Measurements from ENCODE around the gene ZFYVE1.
A peak's percentile ranks its signal among the peaks of the same experiment; 100 is the strongest.

Gene ZFYVE1

DNA sequence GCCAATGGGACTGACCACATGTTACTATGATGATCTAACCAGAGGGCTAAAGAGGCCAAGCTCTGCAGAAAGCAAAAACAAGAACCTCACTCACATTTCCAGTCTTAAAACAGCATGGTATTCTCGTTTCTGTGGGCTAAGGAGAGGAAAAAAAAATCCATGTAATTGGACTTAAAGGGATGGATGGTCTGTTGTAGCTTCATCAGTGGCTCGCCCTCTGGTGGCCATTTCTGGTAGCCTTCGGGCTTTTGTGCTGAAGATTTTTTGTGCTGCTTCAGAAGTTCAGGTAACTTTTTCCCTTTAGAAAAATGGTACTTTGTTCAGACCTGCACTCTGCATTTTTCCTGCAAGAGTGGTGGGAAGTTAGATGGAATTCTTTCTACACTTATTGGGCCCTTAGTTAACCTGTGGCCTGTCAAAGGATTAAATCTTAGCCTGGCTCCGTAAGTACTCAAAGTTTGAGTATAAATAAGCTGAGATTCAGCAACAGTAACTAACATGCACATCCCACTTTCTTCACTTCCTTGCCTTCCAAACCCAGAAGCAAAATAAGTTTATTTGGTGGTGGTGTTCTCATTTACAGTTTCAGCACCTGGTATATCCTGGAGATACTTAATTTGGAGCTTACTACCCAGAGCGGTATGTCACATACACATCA is 78.3 kb downstream of the ZFYVE1 start:
- TF ChIP-seq EZH2 (optimal IDR thresholded peaks at IDR 0.05; ENCODE audit: low read depth, low read length) = no peak
- TF ChIP-seq, protein P1, sequence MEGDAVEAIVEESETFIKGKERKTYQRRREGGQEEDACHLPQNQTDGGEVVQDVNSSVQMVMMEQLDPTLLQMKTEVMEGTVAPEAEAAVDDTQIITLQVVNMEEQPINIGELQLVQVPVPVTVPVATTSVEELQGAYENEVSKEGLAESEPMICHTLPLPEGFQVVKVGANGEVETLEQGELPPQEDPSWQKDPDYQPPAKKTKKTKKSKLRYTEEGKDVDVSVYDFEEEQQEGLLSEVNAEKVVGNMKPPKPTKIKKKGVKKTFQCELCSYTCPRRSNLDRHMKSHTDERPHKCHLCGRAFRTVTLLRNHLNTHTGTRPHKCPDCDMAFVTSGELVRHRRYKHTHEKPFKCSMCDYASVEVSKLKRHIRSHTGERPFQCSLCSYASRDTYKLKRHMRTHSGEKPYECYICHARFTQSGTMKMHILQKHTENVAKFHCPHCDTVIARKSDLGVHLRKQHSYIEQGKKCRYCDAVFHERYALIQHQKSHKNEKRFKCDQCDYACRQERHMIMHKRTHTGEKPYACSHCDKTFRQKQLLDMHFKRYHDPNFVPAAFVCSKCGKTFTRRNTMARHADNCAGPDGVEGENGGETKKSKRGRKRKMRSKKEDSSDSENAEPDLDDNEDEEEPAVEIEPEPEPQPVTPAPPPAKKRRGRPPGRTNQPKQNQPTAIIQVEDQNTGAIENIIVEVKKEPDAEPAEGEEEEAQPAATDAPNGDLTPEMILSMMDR (IDR thresholded peaks at IDR 0.05; ENCODE audit: low read length) = peak; percentile 66
- no peaks in the 10 kb centered on the region for H3K36me3 ChIP-seq (replicated peaks; ENCODE audit: insufficient read depth, low read length)
- peak; percentile 24 for DNase-seq
- H3K9ac ChIP-seq (ENCODE audit: low read length) = no peak overlapping the region
- no peaks in the 10 kb centered on the region for H3K9me3 ChIP-seq (replicated peaks; ENCODE audit: insufficient read depth, low read length)
- H2AFZ ChIP-seq (ENCODE audit: low read length) = no peak overlapping the region
- H3K27ac ChIP-seq (ENCODE audit: low read length) = no peak overlapping the region
- no peak overlapping the region for H3K4me3 ChIP-seq (ENCODE audit: low read length)
- H3K4me1 ChIP-seq (ENCODE audit: low read length) = no peaks in the 10 kb centered on the region
- no peaks in the 10 kb centered on the region for H3K79me2 ChIP-seq (ENCODE audit: low read length)
- H4K20me1 ChIP-seq (ENCODE audit: insufficient read depth, low read length) = no peaks in the 10 kb centered on the region
- H3K4me2 ChIP-seq (ENCODE audit: low read depth, low read length) = no peak overlapping the region
- no peaks in the 10 kb centered on the region for H3F3A ChIP-seq (ENCODE audit: insufficient read depth, low read length)
- H3K9me2 ChIP-seq (replicated peaks; ENCODE audit: insufficient read depth, low read length) = no peaks in the 10 kb centered on the region
- no peaks in the 10 kb centered on the region for H3K27me3 ChIP-seq (replicated peaks; ENCODE audit: insufficient read depth, low read length)

DNA sequence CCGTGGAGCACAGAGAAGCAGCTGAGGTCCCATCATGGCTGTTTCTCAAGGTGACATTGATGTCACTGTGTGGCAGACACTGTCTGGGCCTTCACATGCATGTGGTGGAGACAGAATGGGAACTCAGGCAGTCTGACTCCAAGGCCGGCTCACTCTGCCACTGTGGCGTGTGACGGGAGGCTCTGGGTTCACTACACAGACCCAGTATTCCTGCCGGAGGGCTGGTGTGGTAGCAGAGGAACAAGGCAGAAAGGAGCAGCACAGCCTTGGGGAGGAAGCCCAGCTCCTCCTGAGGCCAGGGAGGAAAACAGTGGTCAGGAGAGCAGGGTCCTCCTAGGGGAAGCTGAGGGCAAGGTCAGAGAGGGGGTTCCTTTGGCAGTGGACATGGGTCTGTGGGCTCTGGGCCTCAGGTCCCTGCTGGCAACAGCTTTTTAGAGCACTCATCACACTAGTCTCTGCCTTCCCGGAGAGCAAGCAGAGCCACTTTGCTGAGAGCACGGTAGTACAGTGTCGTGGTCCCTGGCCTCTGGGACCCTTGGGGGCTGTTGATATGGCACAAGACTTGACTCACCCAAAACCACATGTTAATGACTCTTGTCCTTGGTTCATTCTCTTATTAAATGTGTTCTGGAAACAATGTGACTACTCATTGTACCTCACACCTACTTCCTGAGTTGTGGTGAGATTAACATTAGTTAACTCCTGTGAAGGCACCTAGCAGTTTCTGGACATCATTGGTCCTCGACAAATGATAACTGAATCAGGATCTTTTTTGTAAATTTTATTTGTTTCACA is 79.3 kb downstream of the ZFYVE1 start:
- Histone ChIP-seq H3K4me1 (ENCODE audit: low read length) (no peaks in the 10 kb centered on the region), H2AFZ (ENCODE audit: low read length) (no peak overlapping the region), H3K9me2 (replicated peaks; ENCODE audit: insufficient read depth, low read length) (no peaks in the 10 kb centered on the region), H3F3A (ENCODE audit: insufficient read depth, low read length) (no peaks in the 10 kb centered on the region), H3K36me3 (replicated peaks; ENCODE audit: insufficient read depth, low read length) (no peaks in the 10 kb centered on the region), H4K20me1 (ENCODE audit: insufficient read depth, low read length) (no peaks in the 10 kb centered on the region), H3K4me2 (ENCODE audit: low read depth, low read length) (no peak overlapping the region), H3K27me3 (replicated peaks; ENCODE audit: insufficient read depth, low read length) (no peaks in the 10 kb centered on the region), H3K9ac (ENCODE audit: low read length) (no peak overlapping the region), H3K4me3 (ENCODE audit: low read length) (no peak overlapping the region), H3K9me3 (replicated peaks; ENCODE audit: insufficient read depth, low read length) (no peaks in the 10 kb centered on the region), H3K79me2 (ENCODE audit: low read length) (no peaks in the 10 kb centered on the region), H3K27ac (ENCODE audit: low read length) (no peak overlapping the region)
- TF ChIP-seq EZH2 (optimal IDR thresholded peaks at IDR 0.05; ENCODE audit: low read depth, low read length) (no peak), EZH2phosphoT487 (IDR thresholded peaks at IDR 0.05; ENCODE audit: low read length) (no peak)
- TF ChIP-seq, protein P1 (IDR thresholded peaks at IDR 0.05; ENCODE audit: low read length) = no peak
- no peak for DNase-seq

DNA sequence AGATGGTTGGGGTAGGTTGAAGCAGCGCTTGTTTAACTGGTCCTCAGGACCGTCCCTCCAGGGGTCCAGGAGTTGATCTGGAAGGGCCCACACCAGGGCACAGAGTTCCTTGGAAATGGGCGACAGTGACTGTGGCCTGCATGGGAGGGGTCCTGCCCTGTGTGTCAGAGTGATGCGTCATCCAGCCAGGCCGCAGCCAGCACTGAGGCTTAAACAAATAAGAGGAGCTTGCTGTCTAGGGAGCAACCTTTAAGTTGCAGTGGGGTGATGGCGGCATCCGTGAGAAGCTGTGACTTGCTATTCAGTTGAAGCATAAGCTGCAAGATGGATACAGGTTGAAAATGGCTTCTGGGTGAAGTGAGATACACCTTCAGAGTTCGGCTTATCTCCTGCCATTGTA is 80.4 kb downstream of the ZFYVE1 start:
- H3K4me3 ChIP-seq (ENCODE audit: low read length) = no peak overlapping the region
- no peak overlapping the region for H2AFZ ChIP-seq (ENCODE audit: low read length)
- H3K4me1 ChIP-seq (ENCODE audit: low read length) = no peaks in the 10 kb centered on the region
- H3K9me3 ChIP-seq (replicated peaks; ENCODE audit: insufficient read depth, low read length) = no peaks in the 10 kb centered on the region
- no peak overlapping the region for H3K4me2 ChIP-seq (ENCODE audit: low read depth, low read length)
- H3K9ac ChIP-seq (ENCODE audit: low read length) = no peak overlapping the region
- TF ChIP-seq EZH2phosphoT487 (IDR thresholded peaks at IDR 0.05; ENCODE audit: low read length) = no peak
- TF ChIP-seq, protein P1 (IDR thresholded peaks at IDR 0.05; ENCODE audit: low read length) = no peak
- no peak for TF ChIP-seq EZH2 (optimal IDR thresholded peaks at IDR 0.05; ENCODE audit: low read depth, low read length)
- no peaks in the 10 kb centered on the region for H3K27me3 ChIP-seq (replicated peaks; ENCODE audit: insufficient read depth, low read length)
- H3F3A ChIP-seq (ENCODE audit: insufficient read depth, low read length) = no peaks in the 10 kb centered on the region
- no peak for DNase-seq
- H3K36me3 ChIP-seq (replicated peaks; ENCODE audit: insufficient read depth, low read length) = no peaks in the 10 kb centered on the region
- no peaks in the 10 kb centered on the region for H3K9me2 ChIP-seq (replicated peaks; ENCODE audit: insufficient read depth, low read length)
- no peak overlapping the region for H3K27ac ChIP-seq (ENCODE audit: low read length)
- no peaks in the 10 kb centered on the region for H4K20me1 ChIP-seq (ENCODE audit: insufficient read depth, low read length)
- H3K79me2 ChIP-seq (ENCODE audit: low read length) = no peaks in the 10 kb centered on the region
